Right lobe of liver (tissue), 4 donors: ENCODE measurements around the gene TXLNB.

Experiments
- CTCF ChIP-seq, 4 donors: fragments of 200-600 bp in 3 of 4; fragments of 450-650 bp in 1 of 4; IDR thresholded peaks; one replicate each; pipeline versions ENCODE4 v1.5.1 to v1.8.0; 2016 to 2022; ENCODE audit warnings: antibody characterized with exemption in 4 of 4, mild to moderate bottlenecking in 2 of 4
- POLR2A ChIP-seq: fragments of 450-650 bp; IDR thresholded peaks from one replicate; pipeline ENCODE4 v1.6.1; 2017; ENCODE audit warnings: antibody characterized with exemption, mild to moderate bottlenecking
- donor health status: DM: no; HTN: no; CAD: no.
- donor health status: DM: no; HTN: no; CAD: no.
- donor health status: DM: no; HTN: yes; CAD: no.

- TF ChIP-seq CTCF (IDR thresholded peaks at IDR 0.05), result no peak
- TF ChIP-seq POLR2A, result no peak
Measured at GRCh38 chr6:139296927-139297326, 5.1 kb upstream of the TXLNB start.
